GM12801 (cell line): Measurements from ENCODE around the gene CABP2.

Experiments
- CTCF ChIP-seq: IDR thresholded peaks from one replicate; pipeline ENCODE4 v1.5.1; 2011; ENCODE audit warnings: control low read depth; ENCODE audit not compliant: insufficient read length; ENCODE audit errors: extremely low read depth

Gene CABP2

GRCh38 chr11:67493548-67494370 is 29.5 kb downstream of the CABP2 start:
- no peak for TF ChIP-seq CTCF

- no peak for TF ChIP-seq CTCF
Observed at GRCh38 chr11:67492801-67493547, 30.3 kb downstream of the CABP2 start.

- no peak for TF ChIP-seq CTCF
Observed at GRCh38 chr11:67492069-67492727, 31.0 kb downstream of the CABP2 start.

- TF ChIP-seq CTCF = no peak
Observed at GRCh38 chr11:67491276-67492068, 31.8 kb downstream of the CABP2 start.

GRCh38 chr11:67490727-67491065 is 32.5 kb downstream of the CABP2 start:
- TF ChIP-seq CTCF = no peak

- no peak for TF ChIP-seq CTCF
Observed at GRCh38 chr11:67489885-67490726, 33.1 kb downstream of the CABP2 start.
